ENCODE results near the gene FNDC5. TPM values are rescaled to one million over a fixed set of nuclear protein-coding genes. Genes with fewer than 3 reads are reported as not detected.

Gene FNDC5
- total and polyA plus RNA-seq, 2 experiments from 2014 or later, result 1.0 to 1.7 TPM

DNA sequence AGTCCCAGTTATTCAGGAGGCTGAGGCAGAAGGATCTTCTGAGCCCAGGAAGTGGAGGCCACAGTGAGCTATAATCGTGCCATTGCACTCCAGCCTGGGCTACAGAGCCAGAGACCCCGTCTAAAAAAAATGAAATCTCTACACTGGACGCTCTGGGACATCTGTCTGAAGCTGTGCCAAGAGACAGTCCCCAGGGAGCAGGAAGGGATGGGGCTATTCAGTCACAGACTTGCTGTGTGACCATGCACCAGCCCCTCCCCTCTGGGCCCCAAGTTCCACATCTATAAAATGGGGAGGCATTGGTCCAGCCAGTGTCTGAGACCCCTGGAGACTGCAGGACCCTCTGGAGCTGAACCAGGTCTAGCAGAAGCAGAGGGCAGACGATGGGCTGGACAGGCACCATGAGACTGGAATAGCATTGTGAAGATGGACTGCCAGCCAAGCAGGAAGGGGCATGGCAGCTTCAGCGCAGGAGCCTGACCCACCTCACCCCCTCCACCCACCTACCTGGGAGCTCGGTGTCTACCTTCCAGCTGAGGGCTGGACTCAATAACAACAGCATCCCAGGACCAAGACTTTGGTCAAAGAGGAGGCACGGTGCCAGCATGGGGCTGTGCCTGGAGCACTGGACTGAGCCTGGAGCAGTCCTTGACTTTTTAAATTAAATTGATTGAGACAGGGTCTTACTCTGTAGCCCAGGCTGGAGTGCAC is 29.0 kb upstream of the FNDC5 start:
- no peak overlapping the region; the same call in 1 of the 2 replicates for H3K4me2 ChIP-seq
- ATAC-seq (no peak; the same call in 2 of the 3 replicates), DNase-seq (ENCODE audit: low spot score) (no peak)
- H2AFZ ChIP-seq, result no peak overlapping the region
- H3K27ac Mint-ChIP-seq, result no peak overlapping the region
- no peak overlapping the region for H3K27ac ChIP-seq (ENCODE audit: low read depth)
- H3K27me3 Mint-ChIP-seq (ENCODE audit: insufficient read depth, low read depth, poor library complexity), result peaks cover 47% of the 10 kb centered on the region
- H3K36me3 ChIP-seq (ENCODE audit: insufficient read depth), result no peaks in the 10 kb centered on the region
- H3K36me3 Mint-ChIP-seq (ENCODE audit: low read depth), result no peaks in the 10 kb centered on the region; the same call in 2 of the 3 replicates
- TF ChIP-seq JUNB (IDR thresholded peaks at IDR 0.05; ENCODE audit: unreplicated experiment) (no peak), POLR2AphosphoS5 (IDR thresholded peaks at IDR 0.05; ENCODE audit: low read depth) (no peak), ZNF331 (CRISPR knock-in tag; IDR thresholded peaks at IDR 0.05; ENCODE audit: low read depth) (no peak)
- H3K4me1 ChIP-seq (ENCODE audit: insufficient read depth), result peaks cover 7% of the 10 kb centered on the region; the same call in 1 of the 2 replicates
- H3K4me3 ChIP-seq, result no peak overlapping the region
- peaks cover 53% of the 10 kb centered on the region for H3K27me3 ChIP-seq (ENCODE audit: insufficient read depth)
- H3K4me3 Mint-ChIP-seq, result no peak overlapping the region
- H3K9me3 Mint-ChIP-seq, result no peaks in the 10 kb centered on the region
- peaks cover 10% of the 10 kb centered on the region for H3K4me1 Mint-ChIP-seq
- no peaks in the 10 kb centered on the region for H4K20me1 ChIP-seq (replicated peaks; ENCODE audit: insufficient read depth)
- no peaks in the 10 kb centered on the region for H3K9me2 ChIP-seq (ENCODE audit: insufficient read depth)
- no peaks in the 10 kb centered on the region for H3F3A ChIP-seq (replicated peaks; ENCODE audit: low read depth)
- no peaks in the 10 kb centered on the region for H3K79me2 ChIP-seq (replicated peaks; ENCODE audit: insufficient read depth)

- DNase-seq (ENCODE audit: low spot score), result no peak
- Mint-ChIP-seq H3K36me3 (ENCODE audit: low read depth) (no peaks in the 10 kb centered on the region; the same call in 2 of the 3 replicates), H3K9me3 (no peaks in the 10 kb centered on the region), H3K4me3 (no peak overlapping the region), H3K4me1 (peaks cover 10% of the 10 kb centered on the region), H3K27me3 (ENCODE audit: insufficient read depth, low read depth, poor library complexity) (peaks cover 47% of the 10 kb centered on the region), H3K27ac (no peak overlapping the region)
- no peaks in the 10 kb centered on the region for H3K79me2 ChIP-seq (replicated peaks; ENCODE audit: insufficient read depth)
- H3F3A ChIP-seq (replicated peaks; ENCODE audit: low read depth), result no peaks in the 10 kb centered on the region
- H4K20me1 ChIP-seq (replicated peaks; ENCODE audit: insufficient read depth), result no peaks in the 10 kb centered on the region
- H3K9me2 ChIP-seq (ENCODE audit: insufficient read depth), result no peaks in the 10 kb centered on the region
- peaks cover 15% of the 10 kb centered on the region; the same call in 1 of the 2 replicates for H3K4me1 ChIP-seq (ENCODE audit: insufficient read depth)
- no peak overlapping the region for H2AFZ ChIP-seq
- H3K4me2 ChIP-seq, result no peak overlapping the region
- no peak for ATAC-seq
- H3K36me3 ChIP-seq (ENCODE audit: insufficient read depth), result no peaks in the 10 kb centered on the region
- H3K27me3 ChIP-seq (ENCODE audit: insufficient read depth), result peaks cover 53% of the 10 kb centered on the region
- H3K27ac ChIP-seq (ENCODE audit: low read depth), result no peak overlapping the region
- no peak overlapping the region for H3K4me3 ChIP-seq
- TF ChIP-seq NANOG (IDR thresholded peaks at IDR 0.05; ENCODE audit: borderline replicate concordance), result no peak
- no peak for TF ChIP-seq ZNF114 (CRISPR knock-in tag; IDR thresholded peaks at IDR 0.05)
- TF ChIP-seq REST (IDR thresholded peaks at IDR 0.05; ENCODE audit: unreplicated experiment), result no peak
- no peak for TF ChIP-seq ZNF462 (CRISPR knock-in tag; IDR thresholded peaks at IDR 0.05)
- no peak for TF ChIP-seq EZH2 (IDR thresholded peaks at IDR 0.05; ENCODE audit: low read depth, unreplicated experiment)
- no peak for TF ChIP-seq STAT1 (IDR thresholded peaks at IDR 0.05; ENCODE audit: unreplicated experiment)
- TF ChIP-seq EZH2phosphoT487 (IDR thresholded peaks at IDR 0.05; ENCODE audit: unreplicated experiment), result no peak
- no peak for TF ChIP-seq ETS1 (IDR thresholded peaks at IDR 0.05)
- TF ChIP-seq ZNF331 (CRISPR knock-in tag; IDR thresholded peaks at IDR 0.05; ENCODE audit: low read depth), result no peak
- no peak for TF ChIP-seq JUNB (IDR thresholded peaks at IDR 0.05; ENCODE audit: unreplicated experiment)
Observed at GRCh38 chr1:32898958-32899357, 28.2 kb upstream of the FNDC5 start.

Measured in GM23338 (cell line).